HG03045 (cell line): ENCODE data around the gene PSMD11.

Experiments used
- ATAC-seq: cut with Tn5 transposase; IDR thresholded peaks from one replicate; pipeline ENCODE4 v1.9.1; 2021; ENCODE audit warnings: mild to moderate bottlenecking, moderate library complexity; ENCODE audit not compliant: unreplicated experiment

Gene PSMD11

GRCh38 chr17:32463304-32463703 is 19.0 kb downstream of the PSMD11 start:
- no peak for ATAC-seq

GRCh38 chr17:32464374-32464773 is 20.1 kb downstream of the PSMD11 start:
- no peak for ATAC-seq

DNA sequence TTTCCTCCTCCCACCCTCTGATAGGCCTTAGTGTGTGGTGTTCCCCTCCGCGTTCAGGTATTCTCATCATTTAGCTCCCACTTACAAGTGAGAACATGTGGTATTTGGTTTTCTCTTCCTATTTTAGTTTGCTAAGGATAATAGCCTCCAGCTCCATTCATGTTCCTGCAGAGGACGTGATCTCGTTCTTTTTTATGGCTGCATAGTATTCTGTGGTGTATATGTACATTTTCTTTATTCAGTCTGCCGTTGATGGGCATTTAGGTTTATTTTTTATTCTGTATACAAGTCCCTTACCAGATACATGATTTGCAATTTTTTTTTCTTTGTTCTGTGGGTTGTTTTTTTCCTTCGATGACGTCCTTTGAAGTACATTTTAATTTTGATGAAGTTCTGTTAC is 23.6 kb downstream of the PSMD11 start:
- no peak for ATAC-seq

- no peak for ATAC-seq
These were observed 26.3 kb downstream of the PSMD11 start for GRCh38 chr17:32470405-32471167.

DNA sequence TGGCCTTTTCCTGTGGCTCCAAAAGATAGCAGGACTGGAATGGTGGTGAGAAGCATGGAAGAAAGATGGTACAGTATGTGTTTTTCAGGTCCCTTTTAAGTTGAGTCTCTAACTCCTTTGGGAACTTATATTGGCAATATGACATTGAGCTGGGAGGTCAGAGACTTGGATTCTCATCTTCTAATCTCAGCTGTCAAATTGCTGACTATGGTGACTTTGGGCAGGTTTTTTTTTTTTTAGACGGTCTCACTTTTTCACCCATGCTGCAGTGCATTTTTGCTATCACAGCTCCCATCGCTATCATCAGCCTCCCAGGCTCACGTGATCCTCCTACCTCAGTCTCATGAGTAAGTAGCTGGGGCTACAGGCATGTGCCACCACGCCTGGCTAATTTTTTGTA is 27.3 kb downstream of the PSMD11 start:
- no peak for ATAC-seq

DNA sequence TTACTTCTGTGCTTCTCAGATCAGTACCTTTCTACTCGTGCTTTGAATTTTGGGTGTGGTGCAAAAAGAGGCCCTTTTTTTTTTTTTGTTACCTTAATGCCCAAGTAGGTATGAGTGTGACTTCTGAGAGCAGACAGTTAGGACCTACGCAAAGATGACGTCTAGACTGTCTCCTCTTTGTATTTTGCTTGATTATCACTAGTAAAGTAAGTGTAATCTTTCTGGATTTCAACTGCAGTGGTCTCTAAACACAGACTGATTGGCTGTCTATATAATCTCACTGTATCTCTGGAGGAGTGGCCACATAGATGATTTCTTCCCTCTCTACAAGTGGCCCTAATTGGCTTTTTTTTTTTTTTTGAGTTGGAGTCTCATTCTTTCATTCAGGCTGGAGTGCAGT is 30.9 kb downstream of the PSMD11 start:
- ATAC-seq, result no peak

DNA sequence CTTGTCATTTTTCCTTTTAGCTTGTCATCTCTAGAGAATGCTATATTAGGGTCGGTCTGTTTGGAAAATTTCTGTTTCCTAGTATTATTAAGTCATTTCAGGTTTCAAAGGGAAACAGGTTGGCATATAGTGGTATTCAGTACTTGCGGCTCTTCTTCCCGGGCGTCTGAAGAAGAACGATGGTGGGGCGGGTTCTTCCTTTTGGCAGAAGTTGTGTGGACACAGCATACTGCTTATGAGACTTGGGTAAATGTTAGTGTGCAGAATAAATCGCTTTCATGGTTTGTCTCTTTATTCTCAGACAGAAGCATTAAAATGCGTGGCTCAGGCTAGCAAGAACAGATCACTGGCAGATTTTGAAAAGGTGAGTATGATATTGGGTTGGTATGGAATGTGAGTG is 32.9 kb downstream of the PSMD11 start:
- no peak for ATAC-seq

DNA sequence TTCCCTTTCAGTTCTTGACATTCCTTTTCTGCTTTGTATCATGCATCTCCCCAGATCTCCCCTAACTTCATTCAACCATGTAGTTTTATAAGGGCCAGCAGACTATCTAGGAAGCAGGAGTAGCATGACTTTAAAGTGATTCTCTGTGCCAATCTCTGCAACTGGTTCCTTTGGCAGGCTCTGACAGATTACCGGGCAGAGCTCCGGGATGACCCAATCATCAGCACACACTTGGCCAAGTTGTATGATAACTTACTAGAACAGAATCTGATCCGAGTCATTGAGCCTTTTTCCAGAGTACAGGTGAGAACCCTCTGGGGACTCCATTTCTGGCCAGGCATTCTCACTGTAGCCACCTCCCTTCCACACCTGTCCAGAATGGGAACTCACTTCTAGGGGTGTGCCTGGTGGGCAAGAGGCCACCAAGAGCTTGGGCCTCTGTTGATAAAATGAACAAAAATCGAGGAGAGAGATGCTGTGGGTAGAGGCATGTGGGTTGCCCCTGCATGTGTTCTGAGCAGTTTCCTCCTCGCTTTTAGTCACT is 34.8 kb downstream of the PSMD11 start:
- ATAC-seq, result no peak

DNA sequence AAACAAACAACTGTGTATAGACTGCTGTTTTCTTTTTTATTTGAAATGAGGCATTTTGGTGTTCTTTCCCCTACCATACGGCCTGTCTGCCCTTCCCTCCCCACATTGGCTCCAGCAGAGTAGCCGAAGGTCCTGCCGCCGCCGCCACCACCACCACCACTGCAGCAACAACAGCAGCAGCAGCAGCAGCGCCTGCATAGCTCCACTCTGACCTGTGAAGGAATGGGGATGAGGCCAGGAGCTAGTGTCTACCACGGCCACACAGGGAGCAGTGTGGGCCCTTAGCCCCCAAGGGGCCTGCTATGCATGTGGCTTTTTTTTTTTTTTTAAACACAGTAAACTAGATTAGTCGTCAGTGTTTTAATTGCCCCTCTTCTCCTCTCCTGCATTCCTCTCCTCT is 36.9 kb downstream of the PSMD11 start:
- ATAC-seq, result no peak

DNA sequence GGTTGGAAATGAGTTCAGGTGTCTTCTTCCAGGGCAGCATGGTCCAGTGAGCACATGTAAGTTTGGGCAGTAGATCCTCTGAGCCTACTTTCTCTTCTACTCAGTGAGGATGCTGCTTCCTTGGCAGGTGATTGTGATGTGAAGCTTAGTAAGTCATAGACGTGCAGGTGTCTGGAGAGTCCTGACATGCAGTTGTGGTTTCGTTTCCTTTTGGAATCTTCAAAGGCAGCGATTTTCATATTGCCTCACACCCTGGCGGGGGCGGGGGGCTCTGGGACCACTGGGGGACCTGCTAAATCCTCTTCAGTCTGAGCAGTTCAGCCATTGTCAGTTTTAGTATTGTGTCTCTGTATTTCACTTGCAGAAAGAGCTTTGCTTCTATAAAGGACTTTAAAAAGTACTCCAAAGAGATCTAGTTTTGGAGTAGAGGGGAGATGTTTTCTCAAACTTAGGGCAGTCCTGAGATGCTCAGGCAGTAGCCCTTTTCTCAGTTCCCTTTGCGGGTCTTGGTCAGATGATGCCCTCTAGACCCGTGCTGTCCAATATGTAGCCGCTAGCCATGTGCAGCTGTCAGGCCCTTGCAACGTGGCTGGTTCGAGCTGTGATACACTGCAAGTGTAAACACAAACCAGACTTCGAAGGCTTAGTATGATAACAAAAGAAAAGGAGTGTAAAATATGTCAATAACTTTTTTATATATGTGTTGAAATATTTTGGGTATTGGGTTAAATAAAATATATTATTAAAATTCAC is 38.4 kb downstream of the PSMD11 start:
- ATAC-seq, result no peak

- no peak for ATAC-seq
These were observed 39.2 kb downstream of the PSMD11 start for GRCh38 chr17:32483451-32484019.

- no peak for ATAC-seq
These were observed 39.7 kb downstream of the PSMD11 start for GRCh38 chr17:32484041-32484461.

DNA sequence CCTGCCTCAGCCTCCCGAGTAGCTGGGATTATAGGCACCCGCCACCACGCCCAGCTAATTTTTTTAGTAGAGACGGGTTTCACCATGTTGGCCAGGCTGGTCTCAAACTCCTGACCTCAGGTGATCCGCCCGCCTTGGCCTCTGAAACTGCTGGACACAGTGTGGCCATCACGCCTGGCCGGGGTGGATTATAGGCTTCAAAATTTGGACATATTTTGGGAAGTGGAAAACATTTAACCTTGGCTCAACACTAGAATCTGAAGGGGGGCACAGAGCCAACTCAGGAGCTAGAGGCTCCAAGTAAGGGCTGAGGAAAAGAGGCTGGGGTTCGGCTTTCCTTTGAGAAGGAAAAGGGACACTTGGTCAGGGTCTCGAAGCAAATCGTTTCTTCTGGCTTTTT is 40.3 kb downstream of the PSMD11 start:
- no peak for ATAC-seq

GRCh38 chr17:32485261-32486110 is 41.2 kb downstream of the PSMD11 start:
- ATAC-seq, result no peak

DNA sequence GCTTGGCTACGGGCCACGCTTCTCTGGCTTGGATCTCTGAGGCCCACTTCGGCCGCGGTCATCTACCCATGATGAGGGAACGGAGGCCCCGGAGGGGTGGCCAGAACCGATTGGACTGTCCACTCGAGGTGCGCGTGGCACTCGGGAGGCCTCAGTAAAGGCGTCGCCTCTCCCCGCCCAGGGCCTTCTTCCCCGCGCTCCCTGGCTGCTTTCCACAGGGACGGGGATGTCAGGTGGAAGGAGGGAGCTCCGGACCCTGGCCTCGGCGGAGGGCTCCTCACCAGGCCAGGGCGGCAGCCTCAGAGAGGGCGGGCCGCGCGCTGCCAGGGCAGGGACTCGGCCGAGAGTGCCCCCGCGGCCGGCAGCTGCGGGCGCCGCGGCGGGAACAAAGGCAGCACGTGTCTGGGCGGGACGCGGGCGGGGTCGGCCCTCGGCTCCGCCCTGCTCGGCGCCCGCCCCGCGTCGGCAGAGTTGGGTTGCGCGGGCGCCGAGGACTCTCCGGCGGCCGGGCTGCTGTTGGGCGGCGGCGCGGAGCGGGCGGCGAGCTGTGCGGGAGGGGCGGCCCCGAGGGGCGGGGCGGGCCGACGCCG is 41.9 kb downstream of the PSMD11 start:
- peak; percentile 46 for ATAC-seq

- ATAC-seq, result peak; percentile 47
These were observed 42.6 kb downstream of the PSMD11 start, which contains the start of gene CDK5R1 for GRCh38 chr17:32486701-32487472. Gene CDK5R1, plus strand, starts transcription at chr17:32486993. Its CDS starts 628 bp downstream, at chr17:32487621.

DNA sequence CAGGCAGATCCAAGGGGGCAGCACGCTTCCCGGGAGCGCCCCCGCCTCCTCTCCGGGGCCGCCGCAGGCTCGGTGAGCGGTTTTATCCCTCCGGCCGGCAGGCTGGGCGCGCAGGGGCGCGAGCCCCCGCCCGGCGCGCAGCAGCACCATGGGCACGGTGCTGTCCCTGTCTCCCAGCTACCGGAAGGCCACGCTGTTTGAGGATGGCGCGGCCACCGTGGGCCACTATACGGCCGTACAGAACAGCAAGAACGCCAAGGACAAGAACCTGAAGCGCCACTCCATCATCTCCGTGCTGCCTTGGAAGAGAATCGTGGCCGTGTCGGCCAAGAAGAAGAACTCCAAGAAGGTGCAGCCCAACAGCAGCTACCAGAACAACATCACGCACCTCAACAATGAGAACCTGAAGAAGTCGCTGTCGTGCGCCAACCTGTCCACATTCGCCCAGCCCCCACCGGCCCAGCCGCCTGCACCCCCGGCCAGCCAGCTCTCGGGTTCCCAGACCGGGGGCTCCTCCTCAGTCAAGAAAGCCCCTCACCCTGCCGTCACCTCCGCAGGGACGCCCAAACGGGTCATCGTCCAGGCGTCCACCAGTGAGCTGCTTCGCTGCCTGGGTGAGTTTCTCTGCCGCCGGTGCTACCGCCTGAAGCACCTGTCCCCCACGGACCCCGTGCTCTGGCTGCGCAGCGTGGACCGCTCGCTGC is 43.3 kb downstream of the PSMD11 start:
- ATAC-seq, result no peak

GRCh38 chr17:32488177-32488542 is 43.9 kb downstream of the PSMD11 start:
- no peak for ATAC-seq

- no peak for ATAC-seq
These were observed 44.4 kb downstream of the PSMD11 start for GRCh38 chr17:32488604-32489180.
